Aorta (tissue), 5 donors: ENCODE results near the gene SLC52A3. TPM values are rescaled to one million over a fixed set of nuclear protein-coding genes. Genes with fewer than 3 reads are reported as not detected.
"Not testable (repeated sequence)": the region's sequence is repeated elsewhere in the genome, so short reads cannot be mapped to it uniquely, and the experiment has no call there.

Experiments
- ATAC-seq: fragments of 200-7000 bp; cut with Tn5 transposase; one replicate; pipeline ENCODE4 v1.9.1; 2022; ENCODE audit warnings: moderate library complexity; ENCODE audit not compliant: low FRiP score
- DNase-seq, 2 donors: peaks; one replicate each; pipeline ENCODE4 v3.0.0-alpha.2; 2020
- H3K27ac ChIP-seq, 2 donors: one replicate each; pipeline ENCODE4 v1.5.1; 2013; ENCODE audit warnings: low read length in 2 of 2, mild to moderate bottlenecking in 2 of 2, moderate library complexity in 2 of 2, control low read depth in 1 of 2, inconsistent platforms in 1 of 2, low read depth in 1 of 2
- H3K27me3 ChIP-seq, 2 donors: one replicate each; pipeline ENCODE4 v1.6.1; 2013; ENCODE audit warnings: control low read depth in 1 of 2, low read length in 1 of 2, mild to moderate bottlenecking in 1 of 2, moderate library complexity in 1 of 2; ENCODE audit not compliant: insufficient read depth in 2 of 2, control insufficient read depth in 1 of 2
- H3K36me3 ChIP-seq, 2 donors: one replicate each; pipeline ENCODE4 v1.6.1; 2013; ENCODE audit warnings: control low read depth in 1 of 2, low read length in 1 of 2, mild to moderate bottlenecking in 1 of 2; ENCODE audit not compliant: insufficient read depth in 2 of 2, control insufficient read depth in 1 of 2
- H3K4me1 ChIP-seq, 2 donors: one replicate each; pipeline ENCODE4 v1.6.1; 2013; ENCODE audit warnings: low read length in 2 of 2, control low read depth in 1 of 2, mild to moderate bottlenecking in 1 of 2, moderate library complexity in 1 of 2; ENCODE audit not compliant: insufficient read depth in 2 of 2, control insufficient read depth in 1 of 2
- H3K4me3 ChIP-seq, 2 donors: one replicate each; pipeline ENCODE4 v1.5.1; 2013; ENCODE audit warnings: low read length in 2 of 2, control low read depth in 1 of 2, mild to moderate bottlenecking in 1 of 2
- H3K9me3 ChIP-seq: one replicate; pipeline ENCODE4 v1.6.1; 2013; ENCODE audit warnings: mild to moderate bottlenecking, low read length; ENCODE audit not compliant: control insufficient read depth
- WGBS, 2 donors: extraction: QIAGEN DNeasy Blood & Tissue Kit; methylation state at CpG; one replicate each; pipeline ENCODE4 v1.1.7; 2013; 5-methylcytosine and 5-hydroxymethylcytosine counted together
- intact Hi-C, 2 donors: fragments of 100-400 bp; cut with DNase I; formaldehyde crosslinking; loops; one replicate each; pipeline versions ENCODE4 v1.14.2 to v1.15.0; 2022
- long read RNA-seq, 2 donors: library from polyadenylated mRNA; unstranded; transcript quantifications; one replicate each; pipeline ENCODE4 v2.0.0, GENCODE V29; 2020 to 2021
- polyA plus RNA-seq, 2 donors: library from polyadenylated mRNA; stranded (reverse); fragments of 200-250 nt; gene quantifications; one replicate each; pipeline ENCODE4 v1.2.3, GENCODE V29; 2013
- total RNA-seq, 2 donors: library from RNA; stranded (reverse); fragmentation: NEBNext Ultra II Directional; extraction: Animal tissue kit (Norgen Biotek cat#: 25700); gene quantifications; one replicate each; pipeline ENCODE4 v1.2.1, GENCODE V29; 2021
- donor health status: healthy with polysubstance abuse.
- donor health status: Bipolar disorder and iron deficiency.
- donor health status: DM: no; HTN: no; CAD: no.
- donor health status: DM: no; HTN: no; CAD: no.
- donor health status: DM: yes; HTN: yes; CAD: no.

SLC52A3 gene
- total RNA-seq, result under 1 TPM; 0.69 to 0.78 TPM
- under 1 TPM in 1 of 2 donors, not detected in 1; 0.25 TPM for polyA plus RNA-seq
- long read RNA-seq, donor 1, result 0 reads
- long read RNA-seq, donor 2, partial matches to known transcripts, result 0 of 1 reads
- long read RNA-seq, donor 2, other reads (novel, unspliced or antisense), result 0 of 1 reads

DNA sequence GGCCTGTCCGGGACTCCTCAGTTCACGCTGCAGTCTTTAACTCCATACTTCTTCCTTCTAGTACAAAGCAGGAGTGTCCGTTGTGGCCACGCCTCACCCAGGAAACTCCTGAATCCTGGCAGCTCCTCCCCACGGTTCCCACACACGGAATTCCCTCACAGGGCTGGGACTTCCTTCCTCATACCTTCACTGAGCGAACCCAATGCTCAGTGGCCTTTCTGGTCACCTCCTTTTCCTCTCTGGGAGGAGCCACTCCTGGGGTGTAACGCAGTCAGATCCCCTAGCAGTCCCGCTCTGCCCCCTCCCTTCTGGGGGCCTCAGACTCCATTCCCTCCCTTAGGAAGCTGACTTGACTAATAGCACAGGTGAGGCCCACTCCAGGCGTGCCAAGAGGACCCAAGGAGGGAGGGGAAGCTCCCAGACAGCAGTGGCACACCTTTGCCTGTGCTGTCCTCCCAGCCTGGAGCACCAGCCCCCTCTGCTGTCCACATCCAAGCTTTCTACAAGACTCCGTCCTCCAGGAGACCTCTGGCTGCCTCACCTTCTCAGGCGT, at the start of gene SLC52A3:
TSS of gene SLC52A3 (minus strand) at position 75 of the 553 bp plus-strand sequence. CDS start 2,726 bp downstream, outside the sequence.
- no peak within 1 kb of the TSS for H3K4me3 ChIP-seq
- H3K27ac ChIP-seq, result no peak within 1 kb of the TSS

DNA sequence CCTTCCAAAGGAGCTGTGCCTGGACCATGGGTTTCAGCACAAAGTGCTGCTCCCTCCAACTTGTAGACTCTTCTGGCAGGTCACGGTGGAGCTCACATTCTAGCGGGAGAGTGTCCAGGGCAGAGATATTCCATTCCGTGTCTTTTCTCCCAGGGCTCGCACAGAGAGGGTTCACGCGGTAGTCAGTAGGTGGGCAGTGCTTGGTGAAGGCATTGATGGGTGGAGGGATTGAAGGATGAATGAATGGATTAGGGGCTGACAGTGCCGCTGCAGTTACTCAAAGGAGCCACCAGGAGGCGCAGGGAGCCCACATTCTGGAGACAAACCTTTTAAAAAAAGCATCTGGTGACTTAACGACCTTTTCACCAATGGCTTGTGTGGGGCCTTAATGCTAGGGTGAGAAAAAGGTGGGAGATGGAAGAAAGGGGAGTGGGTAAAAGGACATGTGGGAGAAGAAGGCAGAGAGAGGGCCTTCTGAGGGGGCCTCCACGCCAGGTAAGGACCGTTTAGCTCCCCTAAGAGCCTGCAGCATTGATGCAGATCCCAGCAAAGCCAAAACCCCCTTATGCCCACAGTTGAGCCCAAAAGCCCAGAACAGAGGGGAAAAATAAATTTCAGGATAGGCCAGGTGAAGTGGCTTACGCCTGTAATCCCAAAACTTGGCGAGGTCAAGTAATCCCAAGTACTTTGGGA, 47.8 kb upstream of the SLC52A3 start:
- no peaks in the 10 kb centered on the region for H3K4me1 ChIP-seq
- H3K9me3 ChIP-seq, result no peaks in the 10 kb centered on the region
- ATAC-seq (peak; percentile 64), DNase-seq (peak; percentile 60 to 83)
- no peak overlapping the region for H3K4me3 ChIP-seq
- no peaks in the 10 kb centered on the region for H3K27me3 ChIP-seq
- no peaks in the 10 kb centered on the region for H3K36me3 ChIP-seq
- WGBS, 2 donors, result 25 to 29% methylated on average over 13 of the region's 13 CpGs
- no peak overlapping the region for H3K27ac ChIP-seq
- intact Hi-C loops, result loop anchor here (1.0 to 10.0 kb wide), 5 partner anchors 140 to 396 kb away; no protein-coding TSS in a partner anchor

More for the DNA sequence above, at the start of gene SLC52A3:
- intact Hi-C loops, result no loop called here
- DNase-seq (no peak), ATAC-seq (peak; percentile 42)
- Histone ChIP-seq H3K36me3 (no peaks in the 10 kb centered on the region), H3K9me3 (peaks cover 2% of the 10 kb centered on the region), H3K4me1 (no peaks in the 10 kb centered on the region), H3K27me3 (no peaks in the 10 kb centered on the region)
- WGBS, 2 donors, result 52 to 65% methylated on average over 12 of the region's 12 CpGs

DNA sequence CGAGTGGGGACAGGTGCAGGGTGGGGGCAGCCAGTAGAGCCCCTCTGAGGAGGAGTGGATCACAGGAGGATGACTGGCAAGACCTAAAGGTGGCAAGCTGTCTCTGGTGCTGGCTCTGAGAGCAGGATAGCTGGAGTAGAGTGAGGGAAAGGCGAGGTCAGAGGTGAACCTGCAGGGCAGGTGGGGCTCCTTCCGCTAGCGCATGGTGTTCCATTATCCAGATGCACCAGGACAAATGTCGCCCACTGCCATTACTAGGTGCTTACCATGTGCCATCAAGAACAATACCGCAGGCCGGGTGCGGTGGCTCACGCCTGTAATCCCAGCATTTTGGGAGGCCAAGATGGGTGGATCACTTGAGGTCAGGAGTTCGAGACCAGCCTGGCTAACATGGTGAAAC, 46.9 kb upstream of the SLC52A3 start:
- DNase-seq (no peak), ATAC-seq (no peak)
- Histone ChIP-seq H3K9me3 (no peaks in the 10 kb centered on the region), H3K4me3 (no peak overlapping the region), H3K4me1 (no peaks in the 10 kb centered on the region), H3K27ac (no peak overlapping the region), H3K36me3 (no peaks in the 10 kb centered on the region), H3K27me3 (no peaks in the 10 kb centered on the region)
- 86 to 91% methylated on average over 10 of the region's 10 CpGs for WGBS, 2 donors
- intact Hi-C loops, result loop anchor here (5.0 to 10.0 kb wide), 4 partner anchors 142 to 397 kb away; no protein-coding TSS in a partner anchor

DNA sequence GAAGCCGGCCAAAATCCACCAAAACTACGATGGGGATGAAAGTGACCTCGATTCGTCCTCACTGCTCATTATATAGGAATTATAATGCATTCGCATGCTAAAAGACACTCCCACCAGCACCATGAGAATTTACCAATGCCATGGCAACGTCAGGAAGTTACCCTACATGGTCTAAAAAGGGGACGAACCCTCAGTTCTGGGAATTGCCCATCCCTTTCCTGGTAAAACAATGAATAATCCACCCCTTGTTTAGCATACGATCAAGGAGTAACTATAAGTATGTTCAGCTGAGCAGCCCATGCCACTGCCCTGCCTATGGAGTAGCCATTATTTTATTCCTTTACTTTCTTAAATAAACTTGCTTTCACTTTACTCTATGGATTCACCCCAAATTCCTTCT, 45.1 kb upstream of the SLC52A3 start:
- Histone ChIP-seq H3K27ac (no peak overlapping the region), H3K4me1 (no peaks in the 10 kb centered on the region), H3K36me3 (no peaks in the 10 kb centered on the region), H3K4me3 (no peak overlapping the region), H3K9me3 (no peaks in the 10 kb centered on the region), H3K27me3 (no peaks in the 10 kb centered on the region)
- DNase-seq (no peak), ATAC-seq (no peak)
- 61 to 63% methylated on average over 8 of the region's 8 CpGs for WGBS, 2 donors
- intact Hi-C loops, result loop anchor here in 1 of 2 donors (10.0 kb wide), 1 partner anchor 291 kb away; no protein-coding TSS in a partner anchor

DNA sequence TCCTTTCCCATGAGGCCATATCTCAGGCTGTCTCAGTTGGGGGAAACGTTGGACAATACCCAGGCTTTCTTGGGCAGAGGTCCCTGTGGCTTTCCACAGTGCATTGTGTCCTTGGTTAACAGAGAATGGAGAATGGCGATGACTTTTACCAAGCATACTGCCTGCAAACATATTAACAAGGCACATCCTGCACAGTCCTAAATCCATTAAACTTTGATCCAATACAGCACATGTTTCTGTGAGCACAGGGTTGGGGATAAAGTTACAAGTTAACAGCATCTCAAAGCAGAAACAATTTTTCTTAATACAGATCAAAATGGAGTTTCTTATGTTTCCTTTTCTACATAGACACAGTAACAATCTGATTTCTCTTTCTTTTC, 44.1 kb upstream of the SLC52A3 start:
- intact Hi-C loops, result loop anchor here in 1 of 2 donors (10.0 kb wide), 1 partner anchor 292 kb away; no protein-coding TSS in a partner anchor
- ATAC-seq, H3K4me3 ChIP-seq: not testable (repeated sequence)

DNA sequence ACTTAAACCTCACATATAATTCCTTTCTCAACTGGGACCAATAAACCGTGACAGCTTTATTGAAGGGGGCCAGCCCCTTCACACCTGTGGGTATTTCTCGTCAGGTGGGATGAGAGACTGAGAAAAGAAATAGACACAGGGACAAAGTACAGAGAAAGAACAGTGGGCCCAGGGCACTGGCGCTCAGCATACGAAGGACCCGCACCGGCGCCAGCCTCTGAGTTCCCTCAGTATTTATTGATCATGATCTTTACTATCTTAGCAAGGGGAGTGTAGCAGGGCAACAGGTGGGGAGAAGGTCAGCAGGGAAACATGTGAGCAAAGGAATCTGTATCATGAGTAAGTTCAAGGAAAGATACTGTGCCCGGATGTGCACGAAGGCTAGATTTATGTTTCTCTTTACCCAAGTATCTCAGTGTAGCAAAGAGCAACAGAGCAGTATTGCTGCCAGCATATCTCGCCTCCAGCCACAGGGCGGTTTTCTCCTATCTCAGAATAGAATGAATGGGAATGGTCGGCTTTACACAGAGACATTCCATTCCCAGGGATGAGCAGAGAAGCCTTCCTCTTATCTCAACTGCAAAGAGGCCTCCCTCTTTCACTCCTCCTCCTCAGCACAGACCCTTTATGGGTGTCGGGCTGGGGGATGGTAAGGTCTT, 43.6 kb upstream of the SLC52A3 start:
- H3K4me1 ChIP-seq, DNase-seq, H3K9me3 ChIP-seq, H3K27me3 ChIP-seq, H3K27ac ChIP-seq, ATAC-seq, H3K4me3 ChIP-seq, H3K36me3 ChIP-seq: not testable (repeated sequence)
- WGBS, 2 donors, result 59 to 65% methylated on average over 13 of the region's 13 CpGs
- intact Hi-C loops, result loop anchor here in 1 of 2 donors (10.0 kb wide), 1 partner anchor 293 kb away; no protein-coding TSS in a partner anchor

More for the DNA sequence above, 44.1 kb upstream of the SLC52A3 start:
- H3K9me3 ChIP-seq, H3K36me3 ChIP-seq, H3K27me3 ChIP-seq, H3K4me1 ChIP-seq, DNase-seq, H3K27ac ChIP-seq: not testable (repeated sequence)
- WGBS, 2 donors, result 31 to 35% methylated on average over 2 of the region's 2 CpGs

DNA sequence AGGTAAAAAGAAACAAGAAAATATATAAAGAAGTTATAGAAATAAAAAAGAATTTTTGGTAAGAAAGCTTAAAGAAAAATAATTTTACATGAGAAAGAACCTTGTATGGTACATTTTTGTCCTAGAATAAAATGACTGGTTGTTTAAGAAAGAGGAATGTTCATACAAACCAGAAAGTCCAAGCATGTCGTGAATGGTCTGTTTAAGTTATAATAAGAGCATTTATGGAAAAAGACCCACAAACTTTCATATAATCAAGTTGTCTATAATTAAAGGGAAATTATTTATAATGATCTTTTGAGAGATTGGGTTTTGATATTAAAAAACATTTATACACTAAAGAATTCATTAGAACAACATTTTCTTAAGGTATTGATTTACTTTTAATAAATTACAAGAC, 37.4 kb upstream of the SLC52A3 start:
- intact Hi-C loops, result no loop called here

DNA sequence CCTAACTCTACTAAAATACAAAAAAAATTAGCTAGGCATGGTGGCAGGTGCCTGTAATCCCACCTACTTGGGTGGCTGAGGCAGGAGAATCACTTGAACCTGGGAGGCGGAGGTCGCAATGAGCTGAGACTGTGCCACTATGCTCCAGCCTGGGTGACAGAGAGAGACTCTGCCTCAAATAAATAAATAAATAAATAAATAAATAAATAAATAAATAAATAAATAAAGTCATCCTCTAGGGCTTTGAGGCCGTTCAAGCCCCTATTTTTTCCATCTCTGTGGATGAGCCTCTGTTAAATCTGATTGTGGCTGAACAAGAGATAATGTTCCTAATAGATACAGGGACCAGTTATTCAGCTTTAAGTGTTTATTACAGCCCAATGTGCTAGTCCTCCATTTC, 33.4 kb upstream of the SLC52A3 start:
- intact Hi-C loops, result no loop called here
- H3K9me3 ChIP-seq, result peaks cover 2% of the 10 kb centered on the region
- H3K4me1 ChIP-seq, result no peaks in the 10 kb centered on the region
- H3K27ac ChIP-seq, result no peak overlapping the region
- no peaks in the 10 kb centered on the region for H3K27me3 ChIP-seq
- H3K36me3 ChIP-seq, result no peaks in the 10 kb centered on the region
- no peak overlapping the region for H3K4me3 ChIP-seq
- WGBS, 2 donors, result 78 to 83% methylated on average over 3 of the region's 3 CpGs
- no peak for ATAC-seq
- DNase-seq, result no peak

More for the DNA sequence above, 37.4 kb upstream of the SLC52A3 start:
- H3K27me3 ChIP-seq, result no peaks in the 10 kb centered on the region
- H3K4me1 ChIP-seq, result no peaks in the 10 kb centered on the region
- DNase-seq (no peak), ATAC-seq (no peak)
- no peaks in the 10 kb centered on the region for H3K36me3 ChIP-seq
- H3K27ac ChIP-seq, result no peak overlapping the region
- no peak overlapping the region for H3K4me3 ChIP-seq
- WGBS, 2 donors, result 13 to 21% methylated on average over 1 of the region's 1 CpG
- H3K9me3 ChIP-seq, result peaks cover 2% of the 10 kb centered on the region
